Measurements from ENCODE around the gene GFY.
A peak's percentile ranks its signal among the peaks of the same experiment; 100 is the strongest.

Gene GFY

DNA sequence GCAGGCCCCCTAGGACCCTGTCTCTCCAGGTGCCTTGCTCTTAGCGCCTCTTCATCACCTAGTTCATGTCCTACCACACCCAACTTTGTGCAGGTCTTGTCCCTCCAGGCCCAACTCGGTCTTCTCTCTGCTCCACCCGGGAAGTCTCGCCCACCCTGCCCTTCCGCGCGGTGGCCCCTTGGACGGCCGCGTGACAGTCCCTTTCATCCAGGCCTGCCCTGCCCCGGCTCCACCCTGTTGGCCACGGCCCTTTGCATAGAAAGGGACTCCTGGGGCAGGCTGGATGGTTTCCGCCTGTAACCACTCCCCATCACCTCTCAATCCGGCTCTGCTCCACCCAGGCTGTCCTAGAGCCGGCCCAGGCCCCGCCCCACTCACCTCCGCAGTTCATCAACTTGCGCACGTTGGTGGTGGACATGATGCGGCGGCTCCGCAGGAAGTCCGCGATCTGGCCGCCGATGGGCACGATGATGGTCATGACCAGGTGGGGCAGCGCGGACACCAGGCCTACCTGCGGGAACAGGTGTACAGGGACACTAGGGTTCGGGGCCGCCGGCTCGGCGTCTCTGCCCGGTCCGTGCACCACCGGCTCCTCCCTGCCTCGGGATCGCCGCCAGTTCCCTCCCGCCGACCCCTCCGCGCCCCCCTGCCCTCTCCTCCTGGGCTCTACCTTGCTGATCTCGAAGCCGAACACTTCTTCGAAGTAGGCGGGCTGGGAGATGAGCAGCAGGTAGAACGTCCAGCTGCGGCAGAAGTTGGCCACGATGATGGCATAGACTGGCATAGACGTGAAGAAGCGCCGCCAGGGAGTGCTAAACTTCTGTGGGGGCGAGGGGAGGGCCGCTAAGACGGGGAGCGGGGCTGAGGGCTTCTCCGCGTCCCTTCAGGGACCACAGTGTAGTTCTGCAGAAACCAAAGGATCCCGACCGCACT, 7.2 kb downstream of the GFY start:
- Mint-ChIP-seq H3K9me3 (no peaks in the 10 kb centered on the region), H3K4me1 (peaks cover 63% of the 10 kb centered on the region)
- peak; percentile 57 for ATAC-seq

GRCh38 chr19:49433240-49433901, 8.2 kb downstream of the GFY start:
- H3K4me1 Mint-ChIP-seq, result peaks cover 56% of the 10 kb centered on the region
- no peak overlapping the region for H3K27ac Mint-ChIP-seq
- ATAC-seq (no peak), DNase-seq (ENCODE audit: low spot score in 2 of 2) (no peak)
- peaks cover 4% of the 10 kb centered on the region for H3K36me3 Mint-ChIP-seq
- peak overlapping the region; percentile 16 for H3K4me3 Mint-ChIP-seq
- H3K9me3 Mint-ChIP-seq, result no peaks in the 10 kb centered on the region

More for the DNA sequence above, 7.2 kb downstream of the GFY start:
- no peak for DNase-seq (ENCODE audit: low spot score in 2 of 2)
- peak overlapping the region; percentile 17 for H3K4me3 Mint-ChIP-seq
- H3K27ac Mint-ChIP-seq, result no peak overlapping the region
- peaks cover 4% of the 10 kb centered on the region for H3K36me3 Mint-ChIP-seq

DNA sequence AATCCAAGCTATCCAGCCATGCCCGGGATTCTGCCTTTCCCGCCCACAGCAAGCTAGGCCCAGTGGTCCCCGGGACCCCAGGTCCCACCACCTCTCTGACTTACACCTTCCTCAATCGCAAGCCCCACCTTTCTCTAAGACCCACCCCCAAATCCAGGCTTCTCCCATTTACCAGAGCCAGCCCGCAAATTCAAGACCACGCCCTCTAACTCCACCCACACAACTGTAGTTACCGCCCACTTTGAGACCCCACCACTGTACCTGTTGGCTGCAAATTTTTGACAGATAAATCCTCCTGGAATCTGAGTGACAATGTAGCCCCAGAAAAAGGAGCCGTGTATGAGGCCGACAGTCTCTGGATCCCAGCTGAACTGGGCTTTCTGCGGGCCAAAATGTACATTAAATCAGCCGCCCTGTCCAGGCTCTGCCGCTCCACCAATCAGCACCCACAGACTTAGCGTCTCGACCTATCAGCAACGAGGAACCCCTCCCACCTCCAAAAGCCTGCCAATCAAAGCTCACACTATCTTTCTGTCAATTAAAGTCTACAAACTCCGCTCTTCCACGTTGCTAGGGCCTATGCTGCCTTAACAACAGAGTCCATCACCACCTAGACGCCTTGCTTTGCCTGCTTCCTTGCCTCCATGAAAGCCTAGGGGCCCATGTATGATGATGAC, 9.9 kb downstream of the GFY start:
- no peak for ATAC-seq
- peaks cover 45% of the 10 kb centered on the region for H3K4me1 Mint-ChIP-seq

GRCh38 chr19:49435670-49436069, 10.5 kb downstream of the GFY start:
- Mint-ChIP-seq H3K9me3 (no peaks in the 10 kb centered on the region), H3K4me1 (peaks cover 44% of the 10 kb centered on the region), H3K27ac (peak overlapping the region; percentile 79), H3K36me3 (peaks cover 3% of the 10 kb centered on the region), H3K4me3 (no peak overlapping the region)
- ATAC-seq (no peak), DNase-seq (ENCODE audit: low spot score in 2 of 2) (no peak)

More for the DNA sequence above, 9.9 kb downstream of the GFY start:
- H3K9me3 Mint-ChIP-seq, result no peaks in the 10 kb centered on the region
- H3K27ac Mint-ChIP-seq, result no peak overlapping the region
- H3K36me3 Mint-ChIP-seq, result peaks cover 4% of the 10 kb centered on the region
- no peak for DNase-seq (ENCODE audit: low spot score in 2 of 2)
- no peak overlapping the region for H3K4me3 Mint-ChIP-seq

- Mint-ChIP-seq H3K4me1 (peaks cover 46% of the 10 kb centered on the region), H3K9me3 (no peaks in the 10 kb centered on the region), H3K36me3 (no peaks in the 10 kb centered on the region), H3K4me3 (no peak overlapping the region), H3K27ac (peak overlapping the region; percentile 79)
- peak; percentile 51 to 80 for DNase-seq (ENCODE audit: low spot score in 2 of 2)
- peak; percentile 19 for ATAC-seq
Measured at GRCh38 chr19:49436381-49437017, 11.3 kb downstream of the GFY start.

- peaks cover 50% of the 10 kb centered on the region for H3K4me1 Mint-ChIP-seq
- ATAC-seq, result no peak
- no peak overlapping the region for H3K27ac Mint-ChIP-seq
- no peak overlapping the region for H3K4me3 Mint-ChIP-seq
- no peak for DNase-seq (ENCODE audit: low spot score in 2 of 2)
- no peaks in the 10 kb centered on the region for H3K36me3 Mint-ChIP-seq
- H3K9me3 Mint-ChIP-seq, result no peaks in the 10 kb centered on the region
Measured at GRCh38 chr19:49437231-49437630, 12.0 kb downstream of the GFY start.

DNA sequence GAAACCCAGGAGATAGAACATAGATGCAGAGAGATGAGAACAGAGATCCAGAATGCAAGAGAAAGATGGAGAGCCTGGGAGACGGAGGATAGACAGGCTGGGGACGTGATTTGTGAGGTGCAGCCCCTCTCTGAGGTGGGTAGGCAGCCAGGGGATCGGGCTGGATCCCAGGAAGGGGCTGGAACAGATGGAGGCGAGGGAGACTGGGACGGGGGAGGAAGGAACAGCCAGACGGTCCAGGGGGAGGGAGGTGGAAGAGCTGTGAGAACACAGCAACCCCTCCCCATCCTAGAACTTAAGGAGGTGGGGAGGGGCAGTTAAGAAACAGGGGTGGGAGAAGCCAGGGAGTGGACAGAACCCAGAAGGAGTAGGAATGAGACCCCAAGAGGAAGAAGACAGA, 13.1 kb downstream of the GFY start:
- Mint-ChIP-seq H3K4me1 (peaks cover 51% of the 10 kb centered on the region), H3K27ac (no peak overlapping the region), H3K9me3 (no peaks in the 10 kb centered on the region), H3K36me3 (peaks cover 8% of the 10 kb centered on the region), H3K4me3 (no peak overlapping the region)
- no peak for DNase-seq (ENCODE audit: low spot score in 2 of 2)
- no peak for ATAC-seq

GRCh38 chr19:49439836-49440235, 14.6 kb downstream of the GFY start:
- Mint-ChIP-seq H3K27ac (no peak overlapping the region), H3K36me3 (peaks cover 22% of the 10 kb centered on the region), H3K9me3 (no peaks in the 10 kb centered on the region), H3K4me1 (peaks cover 60% of the 10 kb centered on the region), H3K4me3 (no peak overlapping the region)
- DNase-seq (ENCODE audit: low spot score in 2 of 2), result no peak
- no peak for ATAC-seq

- no peak for ATAC-seq
- no peaks in the 10 kb centered on the region for H3K9me3 Mint-ChIP-seq
- DNase-seq (ENCODE audit: low spot score in 2 of 2), result no peak
- H3K4me1 Mint-ChIP-seq, result peaks cover 59% of the 10 kb centered on the region
- no peak overlapping the region for H3K27ac Mint-ChIP-seq
- H3K4me3 Mint-ChIP-seq, result peak overlapping the region; percentile 74
- H3K36me3 Mint-ChIP-seq, result peaks cover 22% of the 10 kb centered on the region
Measured at GRCh38 chr19:49440439-49441209, 15.4 kb downstream of the GFY start.

- DNase-seq (ENCODE audit: low spot score in 2 of 2), result no peak
- Mint-ChIP-seq H3K4me1 (peaks cover 53% of the 10 kb centered on the region), H3K9me3 (no peaks in the 10 kb centered on the region), H3K36me3 (peaks cover 22% of the 10 kb centered on the region), H3K27ac (peak within 1 kb of the TSS; percentile 88), H3K4me3 (peak within 1 kb of the TSS; percentile 74)
- ATAC-seq, result no peak
Measured at GRCh38 chr19:49441210-49441959, 16.2 kb downstream of the GFY start, which contains the start of gene SLC17A7. Gene SLC17A7, minus strand, starts transcription at chr19:49441527. Its CDS starts 148 bp downstream, at chr19:49441379.

DNA sequence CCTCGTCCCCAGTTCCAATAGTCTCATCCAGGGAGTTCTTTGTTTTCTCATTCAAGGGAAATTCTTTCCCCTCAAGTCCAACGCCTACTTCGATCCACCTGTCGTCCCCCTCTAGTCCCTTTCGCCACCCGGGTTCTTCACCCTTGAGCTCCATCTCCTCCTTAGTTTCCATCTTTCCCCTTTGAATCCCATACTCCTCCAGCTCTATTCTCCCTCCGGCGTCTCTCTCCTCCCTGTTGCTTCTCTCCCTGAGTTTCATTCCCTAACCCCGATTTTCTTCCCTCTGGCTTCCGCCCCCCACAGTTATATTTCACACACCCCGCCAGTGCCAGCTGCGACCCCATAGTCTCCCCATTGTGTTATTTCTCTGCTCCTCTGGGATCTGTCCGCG, 16.8 kb downstream of the GFY start:
- peak overlapping the region; percentile 88 for H3K27ac Mint-ChIP-seq
- peaks cover 28% of the 10 kb centered on the region for H3K36me3 Mint-ChIP-seq
- no peaks in the 10 kb centered on the region for H3K9me3 Mint-ChIP-seq
- ATAC-seq (no peak), DNase-seq (ENCODE audit: low spot score in 2 of 2) (no peak)
- H3K4me3 Mint-ChIP-seq, result peak overlapping the region; percentile 74
- peaks cover 49% of the 10 kb centered on the region for H3K4me1 Mint-ChIP-seq

- Mint-ChIP-seq H3K9me3 (no peaks in the 10 kb centered on the region), H3K4me3 (peak overlapping the region; percentile 74), H3K36me3 (peaks cover 32% of the 10 kb centered on the region), H3K4me1 (peaks cover 45% of the 10 kb centered on the region), H3K27ac (peak overlapping the region; percentile 88)
- DNase-seq (ENCODE audit: low spot score in 2 of 2) (peak in 1 of 2 donors; percentile 68), ATAC-seq (no peak)
Measured at GRCh38 chr19:49442354-49442753, 17.2 kb downstream of the GFY start.

DNA sequence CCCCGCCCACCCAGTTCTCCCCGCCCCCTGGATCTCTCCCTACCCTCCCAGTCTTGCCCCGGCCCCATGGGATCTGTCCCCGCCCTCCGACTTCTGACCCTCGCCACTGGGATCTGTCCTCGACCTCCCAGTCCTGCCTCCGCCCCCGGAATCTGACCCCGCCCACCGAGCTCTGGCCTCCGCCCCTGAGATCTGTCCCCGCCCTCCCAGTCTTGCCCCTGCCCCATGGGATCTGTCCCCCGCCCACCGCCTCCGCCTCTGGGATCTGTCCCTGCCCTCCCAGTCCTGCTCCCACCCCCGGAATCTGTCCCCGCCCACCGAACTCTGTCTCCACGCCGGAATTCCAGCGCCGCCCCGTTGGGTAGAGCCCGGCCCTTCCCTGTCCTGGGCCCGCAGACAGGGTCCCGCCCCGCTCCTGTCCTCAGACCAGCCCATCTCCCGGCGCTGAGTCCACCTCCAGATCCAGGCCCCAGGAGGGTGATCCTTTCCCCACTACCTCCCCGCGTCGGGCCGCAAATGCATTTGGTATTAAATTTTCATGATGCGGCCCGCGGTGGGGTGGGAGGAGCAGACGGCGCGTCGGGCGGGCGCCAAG, 17.7 kb downstream of the GFY start:
- ATAC-seq (peak; percentile 38), DNase-seq (ENCODE audit: low spot score in 2 of 2) (peak; percentile 50 to 86)
- H3K27ac Mint-ChIP-seq, result peak overlapping the region; percentile 88
- H3K4me3 Mint-ChIP-seq, result peak overlapping the region; percentile 74
- peaks cover 37% of the 10 kb centered on the region for H3K36me3 Mint-ChIP-seq
- peaks cover 42% of the 10 kb centered on the region for H3K4me1 Mint-ChIP-seq
- H3K9me3 Mint-ChIP-seq, result no peaks in the 10 kb centered on the region

All from stimulated activated effector memory CD8-positive, alpha-beta T cell treated with anti-CD3 and anti-CD28 coated beads, Interleukin-12 subunit alpha, Interleukin-12 subunit beta, amount 100 ng/mL, for 72 hours (primary cell).